ENCODE measurements around the gene FSTL4.

- no peak for TF ChIP-seq POLR2AphosphoS5 (IDR thresholded peaks at IDR 0.05; ENCODE audit: low read depth)
- no peak for TF ChIP-seq CTCF (conservative IDR thresholded peaks at IDR 0.05; ENCODE audit: low read depth in 2 of 2)
- TF ChIP-seq EZH2 (IDR thresholded peaks at IDR 0.05; ENCODE audit: low read depth, unreplicated experiment): no peak
- TF ChIP-seq JUNB (IDR thresholded peaks at IDR 0.05; ENCODE audit: unreplicated experiment): no peak
- TF ChIP-seq ZNF331 (CRISPR knock-in tag; IDR thresholded peaks at IDR 0.05; ENCODE audit: low read depth): no peak
- no peak for TF ChIP-seq EZH2phosphoT487 (IDR thresholded peaks at IDR 0.05; ENCODE audit: unreplicated experiment)
- no peak for TF ChIP-seq REST (IDR thresholded peaks at IDR 0.05; ENCODE audit: unreplicated experiment)
- no peak for TF ChIP-seq ETS1 (IDR thresholded peaks at IDR 0.05)
- no peak for TF ChIP-seq NANOG (IDR thresholded peaks at IDR 0.05; ENCODE audit: borderline replicate concordance)
- TF ChIP-seq CREB1 (CRISPR knock-in tag; IDR thresholded peaks at IDR 0.05; ENCODE audit: low read depth): no peak
- TF ChIP-seq ZNF114 (CRISPR knock-in tag; IDR thresholded peaks at IDR 0.05): no peak
- TF ChIP-seq ZNF462 (CRISPR knock-in tag; IDR thresholded peaks at IDR 0.05): no peak
- TF ChIP-seq STAT1 (IDR thresholded peaks at IDR 0.05; ENCODE audit: unreplicated experiment): no peak
Observed at GRCh38 chr5:133580618-133581017, 31.7 kb downstream of the FSTL4 start.
